HG03095 (cell line): ENCODE data around the gene FLYWCH1.

Source experiments
- ATAC-seq: cut with Tn5 transposase; IDR thresholded peaks from one replicate; pipeline ENCODE4 v1.9.1; 2021; ENCODE audit warnings: moderate library complexity; ENCODE audit not compliant: unreplicated experiment

The FLYWCH1 gene

DNA sequence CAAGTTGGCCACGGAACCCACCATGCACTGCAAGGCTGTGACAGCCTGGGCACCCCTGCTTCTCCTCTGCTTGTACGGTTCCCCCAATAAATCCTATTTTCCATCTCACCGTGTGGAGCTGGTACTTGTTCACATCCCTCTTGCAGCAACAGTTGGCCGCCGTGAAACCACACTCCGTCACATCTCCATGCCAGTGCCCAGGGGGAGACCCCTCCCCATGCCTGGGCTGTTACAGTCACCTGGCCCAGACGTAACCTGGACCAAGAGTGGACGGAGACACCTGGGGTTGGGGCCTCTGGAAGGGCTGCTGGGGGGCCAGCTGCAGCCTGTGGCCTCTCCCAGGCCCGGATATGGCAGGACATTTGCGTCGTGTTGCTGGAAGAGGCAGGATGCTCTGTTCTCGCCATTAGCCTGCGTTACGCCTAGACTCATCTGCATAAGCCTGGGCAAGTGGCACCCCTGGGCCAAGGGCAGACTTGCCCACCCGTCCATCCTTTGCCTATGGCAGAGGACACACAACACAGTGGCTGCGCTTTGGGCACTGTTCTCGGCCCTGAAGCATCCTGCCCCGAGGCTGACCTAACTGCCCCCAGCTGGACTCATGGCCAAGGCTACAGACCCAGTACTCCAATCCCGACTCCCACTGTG is 38.1 kb downstream of the FLYWCH1 start:
- ATAC-seq, result no peak

GRCh38 chr16:2950353-2950724 is 38.6 kb downstream of the FLYWCH1 start:
- no peak for ATAC-seq

DNA sequence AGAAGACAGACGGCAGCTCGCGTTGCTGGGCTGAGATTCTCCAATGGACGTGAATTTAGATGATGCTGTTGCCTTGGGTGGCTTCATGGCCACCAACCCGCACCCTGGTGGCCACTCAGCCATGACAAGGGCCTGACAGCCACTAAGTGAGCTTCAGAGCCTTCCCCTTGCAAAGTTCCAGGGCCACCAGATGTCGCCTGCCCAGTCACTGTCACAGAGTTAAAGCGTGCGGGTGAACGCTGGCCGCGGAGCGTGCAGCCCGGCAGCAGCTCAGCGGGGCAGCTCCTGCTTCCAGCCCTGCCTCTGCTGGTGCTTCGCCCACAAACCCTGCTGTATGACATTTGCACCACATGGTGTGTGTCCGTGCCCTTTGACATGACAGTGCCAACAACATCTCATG is 39.0 kb downstream of the FLYWCH1 start:
- no peak for ATAC-seq

GRCh38 chr16:2952679-2953078 is 40.9 kb downstream of the FLYWCH1 start:
- no peak for ATAC-seq

- ATAC-seq, result no peak
These were observed 42.2 kb downstream of the FLYWCH1 start for GRCh38 chr16:2953706-2954627.

- ATAC-seq, result no peak
These were observed 43.1 kb downstream of the FLYWCH1 start for GRCh38 chr16:2954656-2955381.

DNA sequence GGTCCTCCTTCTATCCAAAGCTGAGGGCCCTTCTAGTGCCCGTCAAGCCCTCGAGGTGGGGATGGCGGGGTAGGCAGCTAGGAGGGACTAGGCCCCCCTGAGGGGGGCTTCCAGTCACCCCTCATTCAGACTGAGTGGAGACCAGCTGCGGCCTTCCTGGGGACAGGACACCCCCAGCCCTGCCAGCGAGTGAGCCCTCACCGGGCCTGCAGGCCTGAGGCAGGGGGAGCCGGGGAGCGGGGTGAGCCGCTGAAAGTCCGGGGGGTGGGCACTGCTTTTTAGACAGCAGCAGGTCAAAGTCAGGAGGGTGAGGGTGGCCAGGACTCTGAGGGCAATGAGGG is 43.7 kb downstream of the FLYWCH1 start:
- no peak for ATAC-seq

DNA sequence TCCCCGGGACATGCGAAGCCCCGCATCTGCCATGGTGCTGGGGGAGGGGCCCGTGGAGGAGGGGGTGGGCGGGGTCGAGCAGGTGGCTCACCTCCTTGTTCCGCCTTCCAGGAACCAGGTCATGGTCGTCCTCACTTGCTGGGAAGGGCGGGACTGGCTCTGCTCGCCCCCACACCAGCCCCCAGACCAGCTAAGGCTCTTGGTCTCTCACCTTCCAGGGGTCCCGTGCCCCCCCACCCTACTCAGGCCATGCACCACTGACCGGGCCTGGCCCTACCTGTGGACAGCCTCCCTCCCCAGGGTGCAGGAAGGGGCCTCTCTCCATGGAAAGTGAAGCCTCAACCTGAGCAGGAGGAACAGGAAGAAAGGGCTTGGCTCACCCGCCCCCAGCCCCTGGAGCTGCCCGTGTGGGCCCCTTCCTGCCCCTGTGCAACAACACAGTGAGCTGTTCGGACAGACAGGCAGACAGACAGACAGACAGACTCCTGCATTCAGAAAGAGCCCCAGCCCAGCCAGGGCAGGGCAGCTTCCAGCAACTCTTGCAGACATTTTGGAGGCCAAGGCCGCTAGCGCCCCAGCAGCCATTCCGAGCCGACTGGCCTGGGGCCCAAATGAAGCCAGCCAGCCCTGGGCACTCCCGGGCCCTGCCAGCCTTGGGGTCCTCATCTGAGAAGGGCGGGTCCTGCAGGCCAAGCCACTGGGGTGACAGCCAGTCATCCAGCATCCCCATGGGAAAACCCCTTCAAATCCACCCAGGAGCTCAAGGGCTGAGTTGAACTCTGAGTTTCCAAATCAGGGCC is 44.2 kb downstream of the FLYWCH1 start:
- ATAC-seq, result no peak

GRCh38 chr16:2956579-2956956 is 44.8 kb downstream of the FLYWCH1 start:
- no peak for ATAC-seq

GRCh38 chr16:2959206-2959605 is 47.5 kb downstream of the FLYWCH1 start:
- no peak for ATAC-seq

GRCh38 chr16:2960183-2961010 is 48.7 kb downstream of the FLYWCH1 start:
- ATAC-seq, result no peak

DNA sequence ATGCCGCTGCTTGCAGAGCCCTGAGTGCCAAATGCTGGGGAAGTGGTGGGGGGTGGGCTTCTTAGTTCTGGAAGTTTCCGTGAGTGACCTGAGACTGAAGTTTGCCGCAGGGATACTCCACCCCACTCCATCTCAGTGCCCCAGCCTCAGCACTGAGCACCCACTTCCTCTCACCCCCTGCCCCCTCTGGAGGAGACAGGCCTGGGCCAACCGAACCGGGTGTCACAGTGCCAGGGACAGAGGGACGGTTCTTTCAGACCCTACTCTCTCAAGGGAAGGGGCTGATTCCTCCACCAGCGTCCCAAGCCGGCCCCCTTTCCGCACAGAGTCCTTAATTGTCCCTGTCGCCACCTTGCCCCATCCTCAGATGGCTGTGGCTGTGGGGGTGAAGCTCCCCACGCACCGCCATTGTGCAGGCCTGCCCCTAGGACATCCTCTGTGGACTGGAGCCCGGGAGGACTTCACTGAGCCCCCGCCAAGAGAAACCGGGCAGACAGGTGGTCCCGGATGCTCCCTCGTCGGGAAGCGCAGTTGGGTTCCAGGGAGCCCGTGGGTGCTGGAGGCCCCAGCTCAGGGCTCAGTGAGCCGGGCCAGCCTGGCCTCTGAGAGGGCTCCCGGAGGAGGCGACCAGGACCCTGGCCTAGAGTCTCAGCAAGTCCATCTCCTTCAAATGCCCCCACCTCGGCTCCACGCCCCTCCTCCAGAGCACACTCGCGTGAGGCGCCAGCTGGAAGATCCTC is 50.8 kb downstream of the FLYWCH1 start:
- ATAC-seq, result no peak

DNA sequence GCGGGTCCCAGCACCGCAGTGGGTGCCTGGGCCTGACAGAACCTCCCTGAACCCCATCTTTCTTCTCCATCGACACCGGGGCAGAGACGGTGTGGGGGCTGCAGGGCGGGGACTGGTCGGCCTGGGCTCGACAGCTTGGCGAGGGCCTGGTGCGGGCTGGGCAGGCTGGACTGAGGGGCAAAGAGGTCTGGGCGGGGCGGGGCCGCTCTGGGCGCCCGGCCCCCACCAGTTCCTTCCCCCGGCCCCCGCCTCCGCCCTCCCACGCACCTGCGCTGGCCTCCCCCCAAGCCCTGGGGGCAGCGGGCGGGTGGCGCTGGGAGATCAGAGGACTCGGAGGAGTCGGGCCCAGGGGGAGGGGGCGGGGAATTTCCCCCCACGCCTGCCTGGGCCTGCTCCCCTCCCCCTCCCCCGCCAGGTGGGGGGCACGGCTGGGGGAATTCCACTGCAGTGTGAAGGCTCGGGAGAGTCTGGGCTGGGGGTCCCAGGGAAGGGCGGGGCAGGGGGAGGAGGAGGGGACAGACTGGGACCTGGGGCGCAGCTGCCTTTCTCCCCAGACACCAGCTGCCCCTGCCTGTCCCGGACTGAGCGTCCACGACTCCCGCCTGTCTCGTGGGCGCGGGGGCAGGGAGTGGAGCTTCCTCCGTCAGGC is 51.5 kb downstream of the FLYWCH1 start:
- ATAC-seq, result no peak

DNA sequence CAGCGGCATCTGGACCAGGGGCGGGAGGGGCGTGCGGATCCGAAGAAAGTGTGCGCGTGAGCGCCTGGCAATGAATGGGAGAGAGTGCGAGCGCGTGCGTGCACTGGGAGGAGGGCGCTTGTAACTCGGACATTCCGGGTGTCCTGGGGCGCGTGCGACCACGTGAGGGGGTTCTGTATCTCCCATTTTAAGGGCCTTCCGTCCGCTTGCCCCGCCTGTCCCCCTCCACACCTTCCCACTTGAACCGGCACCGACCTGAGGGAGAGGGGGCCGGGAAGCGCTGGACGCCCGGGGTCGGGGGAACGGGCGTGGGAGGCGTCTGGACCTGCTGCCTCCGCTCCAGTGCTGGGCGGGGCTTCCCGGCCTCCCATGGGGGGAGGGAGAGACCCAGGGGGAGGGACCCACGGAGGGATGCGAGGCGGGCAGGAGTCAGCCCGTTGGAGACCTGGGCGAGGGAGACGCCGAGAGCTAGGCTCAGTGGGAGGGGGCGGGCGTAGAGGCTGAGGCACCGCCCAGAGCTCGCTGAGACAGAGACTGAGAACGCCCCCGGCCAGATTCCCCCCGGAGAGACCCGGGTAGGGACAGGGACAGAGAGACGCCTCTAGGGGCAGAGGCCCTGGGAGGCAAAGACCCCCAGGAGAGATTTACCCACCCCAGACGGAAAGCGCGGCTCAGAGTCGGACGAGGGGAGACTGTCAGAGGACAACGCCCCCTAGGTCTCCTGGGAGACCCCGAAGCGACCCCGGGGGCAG is 52.2 kb downstream of the FLYWCH1 start, which contains the start of gene KREMEN2:
Gene KREMEN2 (plus strand): TSS at position 553 of the 752 bp plus-strand sequence. CDS start 246 bp downstream, outside the sequence.
- ATAC-seq, result no peak

- ATAC-seq, result no peak
These were observed 53.0 kb downstream of the FLYWCH1 start for GRCh38 chr16:2964475-2965336.

DNA sequence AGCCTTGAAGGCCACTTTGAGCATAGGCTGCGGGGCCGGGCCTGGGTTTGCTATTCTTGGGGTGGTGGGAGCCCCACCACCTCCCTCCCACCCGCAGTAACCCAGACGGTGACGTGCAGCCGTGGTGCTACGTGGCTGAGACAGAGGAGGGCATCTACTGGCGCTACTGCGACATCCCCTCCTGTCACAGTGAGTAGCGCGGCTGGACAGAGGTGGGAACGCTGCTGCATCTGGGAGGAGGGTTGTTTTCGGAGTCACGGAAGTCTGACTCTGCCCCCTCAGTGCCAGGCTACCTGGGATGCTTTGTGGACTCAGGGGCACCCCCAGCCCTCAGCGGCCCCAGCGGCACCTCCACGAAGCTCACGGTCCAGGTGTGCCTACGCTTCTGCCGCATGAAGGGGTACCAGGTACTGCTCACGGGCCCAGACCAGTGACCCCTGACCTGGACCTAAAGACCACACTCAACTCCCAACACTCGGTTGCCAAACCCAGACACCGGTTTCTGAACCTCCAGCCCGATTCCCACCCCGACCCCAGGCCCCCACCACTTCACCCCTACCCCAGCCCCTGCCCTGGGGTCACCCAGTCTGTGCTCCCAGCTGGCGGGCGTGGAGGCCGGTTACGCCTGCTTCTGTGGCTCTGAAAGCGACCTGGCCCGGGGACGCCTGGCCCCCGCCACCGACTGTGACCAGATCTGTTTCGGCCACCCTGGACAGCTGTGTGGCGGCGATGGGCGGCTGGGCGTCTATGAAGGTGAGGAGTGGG is 54.5 kb downstream of the FLYWCH1 start:
- no peak for ATAC-seq
